ENCODE data around the gene TMOD1. TPM values are rescaled to one million over a fixed set of nuclear protein-coding genes. Genes with fewer than 3 reads are reported as not detected.

The TMOD1 gene
- total and polyA plus RNA-seq, 9 of the 15 experiments (the other 6 are each of a cell fraction or from before 2014, with no cell fraction given) = 7.1 to 41.2 (median 14.2) TPM

GRCh38 chr9:97529363-97530076 lies 28.1 kb downstream of the TMOD1 start (continued):
- no peak for TF ChIP-seq PRDM10 (IDR thresholded peaks at IDR 0.05; ENCODE audit: partially characterized antibody)
- no peak for TF ChIP-seq HDAC3 (IDR thresholded peaks at IDR 0.05; ENCODE audit: borderline replicate concordance, partially characterized antibody)
- TF ChIP-seq RBM25 (IDR thresholded peaks at IDR 0.05; ENCODE audit: low read depth, low read length, severe bottlenecking) = peak; percentile 84
- TF ChIP-seq HDAC2 (IDR thresholded peaks at IDR 0.05) = 0 out of 2 replicates have a peak, but pooled peaks have one; percentile 48
- TF ChIP-seq ZNF311 (CRISPR knock-in tag; IDR thresholded peaks at IDR 0.05) = no peak
- no peak for TF ChIP-seq ZNF511 (CRISPR knock-in tag; IDR thresholded peaks at IDR 0.05)
- TF ChIP-seq HMG20B (CRISPR knock-in tag; IDR thresholded peaks at IDR 0.05) = no peak
- no peak for TF ChIP-seq STAT6 (CRISPR knock-in tag; IDR thresholded peaks at IDR 0.05)
- TF ChIP-seq ARID4B (CRISPR knock-in tag; IDR thresholded peaks at IDR 0.05) = no peak
- no peak for TF ChIP-seq MTA1 (IDR thresholded peaks at IDR 0.05; ENCODE audit: borderline replicate concordance)

Data from K562 (cell line).